Neural crest cell (in vitro differentiated cells): ENCODE data around the gene DNAJC11. TPM values are rescaled to one million over a fixed set of nuclear protein-coding genes. Genes with fewer than 3 reads are reported as not detected.
"Not testable (repeated sequence)": the region's sequence is repeated elsewhere in the genome, so short reads cannot be mapped to it uniquely, and the experiment has no call there.

Source experiments
- DNase-seq: peaks from one replicate; pipeline ENCODE4 v3.0.0; 2021; ENCODE audit warnings: low read depth, mixed read lengths, low spot score
- H3K27ac Mint-ChIP-seq: one replicate; pipeline ENCODE4 v1.8.0; 2021; ENCODE audit warnings: mild to moderate bottlenecking, mixed read lengths; ENCODE audit not compliant: unreplicated experiment
- H3K27me3 Mint-ChIP-seq: 2 replicates; pipeline ENCODE4 v1.8.0; 2021; ENCODE audit warnings: low read depth, mild to moderate bottlenecking, mixed read lengths
- H3K36me3 Mint-ChIP-seq: 2 replicates; pipeline ENCODE4 v1.8.0; 2021; ENCODE audit warnings: low read depth, mild to moderate bottlenecking, mixed read lengths
- H3K4me1 Mint-ChIP-seq: 2 replicates; pipeline ENCODE4 v1.8.0; 2021; ENCODE audit warnings: mixed read lengths
- H3K4me3 Mint-ChIP-seq: one replicate; pipeline ENCODE4 v1.8.0; 2021; ENCODE audit warnings: mild to moderate bottlenecking, mixed read lengths
- H3K9me3 Mint-ChIP-seq: 2 replicates; pipeline ENCODE4 v1.8.0; 2021; ENCODE audit warnings: mixed read lengths
- CTCF ChIP-seq: fragments of 200-600 bp; sonication (generic); conservative IDR thresholded peaks from 2 replicates; pipeline ENCODE4 v1.5.0; 2021; ENCODE audit warnings: antibody characterized with exemption, mild to moderate bottlenecking
- total RNA-seq: library from RNA; stranded (reverse); gene quantifications from 2 replicates; pipeline ENCODE4 v1.2.1, GENCODE V29; 2021

Gene DNAJC11
- total RNA-seq, 1 donor from 2014 or later, result 86.6 TPM

GRCh38 chr1:6637770-6638169 is 63.8 kb downstream of the DNAJC11 start:
- no peak for DNase-seq
- Mint-ChIP-seq H3K27me3 (no peaks in the 10 kb centered on the region), H3K27ac (no peak overlapping the region), H3K9me3 (no peaks in the 10 kb centered on the region), H3K4me1 (no peaks in the 10 kb centered on the region), H3K4me3 (no peak overlapping the region), H3K36me3 (peaks cover 16% of the 10 kb centered on the region)
- TF ChIP-seq CTCF, result no peak

GRCh38 chr1:6636778-6637177 is 64.8 kb downstream of the DNAJC11 start:
- H3K9me3 Mint-ChIP-seq, H3K27me3 Mint-ChIP-seq, H3K27ac Mint-ChIP-seq, DNase-seq, H3K4me1 Mint-ChIP-seq, H3K4me3 Mint-ChIP-seq: not testable (repeated sequence)
- peaks cover 11% of the 10 kb centered on the region for H3K36me3 Mint-ChIP-seq

- peak overlapping the region; percentile 76 for H3K27ac Mint-ChIP-seq
- DNase-seq, result no peak
- no peak for TF ChIP-seq CTCF
- H3K9me3 Mint-ChIP-seq, result no peaks in the 10 kb centered on the region
- no peaks in the 10 kb centered on the region for H3K4me1 Mint-ChIP-seq
- H3K27me3 Mint-ChIP-seq, result no peaks in the 10 kb centered on the region
- peaks cover 11% of the 10 kb centered on the region for H3K36me3 Mint-ChIP-seq
- H3K4me3 Mint-ChIP-seq, result no peak overlapping the region
These were observed 65.5 kb downstream of the DNAJC11 start for GRCh38 chr1:6635910-6636760.

- Mint-ChIP-seq H3K9me3 (no peaks in the 10 kb centered on the region), H3K4me3 (no peak overlapping the region), H3K27me3 (no peaks in the 10 kb centered on the region), H3K4me1 (no peaks in the 10 kb centered on the region), H3K36me3 (peaks cover 11% of the 10 kb centered on the region), H3K27ac (no peak overlapping the region)
- TF ChIP-seq CTCF, result no peak
- no peak for DNase-seq
These were observed 66.3 kb downstream of the DNAJC11 start for GRCh38 chr1:6635161-6635909.

GRCh38 chr1:6634371-6635052 is 67.1 kb downstream of the DNAJC11 start:
- DNase-seq, result peak; percentile 42
- no peaks in the 10 kb centered on the region for H3K4me1 Mint-ChIP-seq

More at GRCh38 chr1:6634371-6635052, 67.1 kb downstream of the DNAJC11 start:
- TF ChIP-seq CTCF, result peak; percentile 55
- no peaks in the 10 kb centered on the region for H3K9me3 Mint-ChIP-seq
- H3K36me3 Mint-ChIP-seq, result peaks cover 13% of the 10 kb centered on the region
- no peaks in the 10 kb centered on the region for H3K27me3 Mint-ChIP-seq
- no peak overlapping the region for H3K27ac Mint-ChIP-seq
- no peak overlapping the region for H3K4me3 Mint-ChIP-seq
